Body of pancreas (tissue), 4 donors: Measurements from ENCODE around the gene PASD1. TPM values are rescaled to one million over a fixed set of nuclear protein-coding genes. Genes with fewer than 3 reads are reported as not detected.
A peak's percentile ranks its signal among the peaks of the same experiment; 100 is the strongest.

ENCODE experiments used
- ATAC-seq: fragments of 150-250 bp; one replicate; pipeline ENCODE4 v1.9.1; 2016
- DNase-seq, 4 donors: peaks; one replicate each; pipeline ENCODE4 v3.0.0-alpha.2; 2019
- H3K27ac ChIP-seq, 4 donors: fragments of 200-600 bp; sonication (generic); 1 replicate in 3 of 4; 2 replicates in 1 of 4; pipeline versions ENCODE4 v1.5.1 to v1.6.1; 2016 to 2019; ENCODE audit warnings: mild to moderate bottlenecking in 1 of 4, mixed read lengths in 1 of 4, moderate library complexity in 1 of 4
- H3K27me3 ChIP-seq, 2 donors: fragments of 200-600 bp; sonication (generic); one replicate each; pipeline ENCODE4 v1.6.0; 2016; ENCODE audit warnings: mild to moderate bottlenecking in 1 of 2
- H3K36me3 ChIP-seq, 2 donors: fragments of 200-600 bp; sonication (generic); replicated peaks in 1 of 2; 2 replicates each; pipeline ENCODE4 v1.5.1; 2016; ENCODE audit warnings: low read depth in 2 of 2; ENCODE audit not compliant: insufficient read depth in 1 of 2
- H3K4me1 ChIP-seq: fragments of 200-600 bp; sonication (generic); one replicate; pipeline ENCODE4 v1.6.0; 2016
- H3K4me3 ChIP-seq, 2 donors: fragments of 200-600 bp; sonication (generic); 1 replicate in 1 of 2; 2 replicates in 1 of 2; pipeline ENCODE4 v1.5.1; 2016 to 2019
- H3K9me3 ChIP-seq, 3 donors: fragments of 200-600 bp; sonication (generic); 1 replicate in 2 of 3; 2 replicates in 1 of 3; pipeline ENCODE4 v1.5.1; 2016
- CTCF ChIP-seq, 7 experiments: fragments of 450-650 bp in 4 of 7; fragments of 200-600 bp in 3 of 7; sonication (generic) in 3 of 7; IDR thresholded peaks; one replicate each; pipeline ENCODE4 v1.5.1; 2016 to 2019; ENCODE audit warnings: antibody characterized with exemption in 7 of 7
- POLR2A ChIP-seq, 3 donors: fragments of 450-650 bp; IDR thresholded peaks; one replicate each; pipeline ENCODE4 v1.6.1; 2016; ENCODE audit warnings: antibody characterized with exemption in 3 of 3, mild to moderate bottlenecking in 2 of 3
- WGBS, 2 donors: methylation state at CpG; one replicate each; pipeline ENCODE4 v1.1.5; 2017; 5-methylcytosine and 5-hydroxymethylcytosine counted together
- intact Hi-C: fragments of 100-400 bp; cut with DNase I; formaldehyde crosslinking; loops from one replicate; pipeline ENCODE4 v1.15.1; 2023
- total RNA-seq, 2 donors: library from RNA; depleted of rRNA; stranded (reverse); fragments of >200 nt; gene quantifications; one replicate each; pipeline ENCODE4 v1.1.0, GENCODE V29; 2016

Gene PASD1
- total RNA-seq, 2 donors from 2014 or later, result not detected

DNA sequence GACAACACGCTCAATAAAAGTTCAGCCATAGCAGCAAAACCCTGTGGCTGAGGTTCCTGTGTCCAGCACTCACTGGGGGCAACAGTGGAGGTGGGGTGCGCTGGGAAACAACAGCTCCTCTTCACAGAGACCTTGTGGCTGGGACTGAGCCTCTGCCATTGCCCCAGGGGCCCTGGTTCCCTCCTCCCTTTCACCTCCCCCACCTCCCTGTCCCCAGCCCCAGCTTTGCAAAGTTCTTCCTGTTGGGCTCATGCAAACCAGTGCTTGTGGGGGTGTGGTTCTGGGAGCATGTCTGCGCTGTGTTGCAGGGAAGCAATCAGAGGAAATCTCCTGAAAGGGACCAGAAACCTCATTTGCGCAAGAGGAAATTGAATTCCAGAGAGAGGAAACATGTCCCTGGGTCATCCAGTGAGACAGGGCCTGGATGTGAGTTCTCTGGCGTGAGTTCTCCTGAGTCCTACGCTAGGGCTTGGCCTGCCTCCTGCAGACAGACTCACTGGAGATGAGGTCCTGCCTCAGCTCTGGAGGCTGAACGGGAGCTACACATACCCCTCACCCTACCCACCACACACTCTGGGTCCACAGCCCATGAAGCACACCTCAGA lies 159.8 kb downstream of the PASD1 start:
- Histone ChIP-seq H3K4me3 (no peak overlapping the region), H3K27ac (no peak overlapping the region), H3K4me1 (peaks cover 11% of the 10 kb centered on the region), H3K36me3 (no peaks in the 10 kb centered on the region), H3K27me3 (no peaks in the 10 kb centered on the region), H3K9me3 (no peaks in the 10 kb centered on the region)
- TF ChIP-seq CTCF (IDR thresholded peaks at IDR 0.05), result no peak
- TF ChIP-seq POLR2A (IDR thresholded peaks at IDR 0.05), result no peak
- DNase-seq (no peak), ATAC-seq (no peak)
- intact Hi-C loops, result no loop called here
- 75 to 84% methylated on average over 2 to 6 of the region's 7 CpGs for WGBS, 2 donors

DNA sequence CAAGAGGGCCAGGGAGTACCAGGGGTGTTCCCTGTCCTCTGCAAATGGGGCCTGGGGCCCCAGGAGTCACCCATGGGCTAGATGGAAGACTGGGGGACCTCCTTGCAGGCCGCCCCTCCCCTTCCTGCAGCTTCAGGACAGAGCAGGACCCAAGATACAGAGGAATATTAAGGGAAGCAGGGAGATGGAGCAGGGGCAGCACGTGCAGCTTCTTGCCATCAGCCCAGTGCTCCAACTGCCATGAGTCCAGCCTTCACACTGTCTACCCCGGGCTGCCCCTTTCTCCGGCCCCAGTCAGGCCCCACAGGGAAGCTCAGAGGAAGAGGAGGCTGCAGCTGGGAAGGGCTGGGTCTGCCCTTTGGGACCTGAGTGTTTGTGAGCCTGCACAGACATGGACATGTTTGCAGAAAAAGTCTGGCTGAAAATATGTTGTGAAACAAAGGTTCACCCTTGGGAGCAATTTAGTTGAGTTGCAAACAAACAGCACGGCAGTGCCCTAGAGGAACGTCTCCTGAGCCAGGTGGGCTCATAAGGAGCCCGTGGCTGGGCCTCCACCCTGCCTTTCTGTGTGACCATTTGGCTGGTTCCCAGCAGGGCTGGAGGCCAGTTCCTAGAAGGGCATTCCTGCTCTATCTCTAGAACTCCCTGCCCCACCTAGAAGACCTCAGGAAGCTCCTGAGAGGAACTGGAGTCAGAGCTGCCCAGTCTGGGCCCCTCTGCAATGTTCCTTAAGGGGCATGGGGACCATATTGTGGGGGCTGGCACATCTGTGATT lies 161.3 kb downstream of the PASD1 start:
- no peaks in the 10 kb centered on the region for H3K27me3 ChIP-seq
- no peak for TF ChIP-seq POLR2A (IDR thresholded peaks at IDR 0.05)
- no peaks in the 10 kb centered on the region for H3K36me3 ChIP-seq
- no peaks in the 10 kb centered on the region for H3K9me3 ChIP-seq
- intact Hi-C loops, result no loop called here
- 37% methylated on average over 7 of the region's 7 CpGs; no CpG with 5 or more reads in 1 of the 2 donors for WGBS, 2 donors
- peaks cover 11% of the 10 kb centered on the region for H3K4me1 ChIP-seq
- DNase-seq, result peak; percentile 11 to 65 (median 58)
- H3K4me3 ChIP-seq, result no peak overlapping the region
- peak; percentile 68 for ATAC-seq
- H3K27ac ChIP-seq, result no peak overlapping the region

DNA sequence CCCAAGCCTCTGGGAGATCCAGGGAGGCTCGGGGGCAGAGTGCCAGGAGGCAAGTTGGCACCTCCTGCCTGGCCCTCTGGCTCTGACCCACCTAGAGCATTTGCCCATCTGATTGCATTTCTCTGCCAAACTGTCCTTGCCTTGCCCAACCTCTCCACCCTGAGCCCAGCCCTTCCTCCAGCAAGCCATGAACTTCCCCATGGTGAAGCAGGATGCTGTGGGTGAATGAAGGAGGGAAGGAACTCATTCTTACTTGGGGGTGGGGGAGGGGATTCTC lies 161.8 kb downstream of the PASD1 start:
- H3K27me3 ChIP-seq, result no peaks in the 10 kb centered on the region
- DNase-seq (no peak), ATAC-seq (peak; percentile 40)
- H3K36me3 ChIP-seq, result no peaks in the 10 kb centered on the region
- H3K27ac ChIP-seq, result no peak overlapping the region
- 29% methylated on average over 1 of the region's 1 CpG; no CpG with 5 or more reads in 1 of the 2 donors for WGBS, 2 donors
- TF ChIP-seq CTCF (IDR thresholded peaks at IDR 0.05) (no peak), POLR2A (IDR thresholded peaks at IDR 0.05) (no peak)
- intact Hi-C loops, result no loop called here
- H3K4me3 ChIP-seq, result no peak overlapping the region
- no peaks in the 10 kb centered on the region for H3K9me3 ChIP-seq
- H3K4me1 ChIP-seq, result peaks cover 11% of the 10 kb centered on the region

Other genes with a start within 250 kb of the PASD1 start
- gene VMA21, start 166.5 kb upstream of the PASD1 start, total RNA-seq, result 10 to 100 TPM in 1 of 2 donors, 1 to 10 TPM in 1; 9.9 to 17.1 TPM
- 1 to 10 TPM in 1 of 2 donors, under 1 TPM in 1; 0.33 to 1.0 TPM for gene PRRG3, start 131.8 kb downstream of the PASD1 start, total RNA-seq
- not detected for gene FATE1, start 152.4 kb downstream of the PASD1 start, total RNA-seq
- gene CNGA2, start 171.1 kb downstream of the PASD1 start, total RNA-seq, result not detected